Naive B cell (primary cell): Measurements from ENCODE around the gene DPP10. TPM values are rescaled to one million over a fixed set of nuclear protein-coding genes. Genes with fewer than 3 reads are reported as not detected.

Source experiments
- ATAC-seq, 2 donors: fragments of 150-1000 bp; cut with Tn5 transposase; 2 replicates each; pipeline ENCODE4 v1.10.0; 2021; ENCODE audit warnings: low read depth in 2 of 2, mild to moderate bottlenecking in 2 of 2, moderate library complexity in 2 of 2
- DNase-seq: peaks from one replicate; pipeline ENCODE4 v3.0.0; 2022
- H3K27ac Mint-ChIP-seq, 6 donors: one replicate each; pipeline ENCODE4 v1.8.0; 2020 to 2022; ENCODE audit warnings: mild to moderate bottlenecking in 6 of 6, mixed read lengths in 6 of 6, moderate library complexity in 5 of 6, inconsistent platforms in 2 of 6
- H3K27me3 Mint-ChIP-seq, 3 donors: one replicate each; pipeline ENCODE4 v1.8.0; 2021 to 2022; ENCODE audit warnings: mixed read lengths in 3 of 3, mild to moderate bottlenecking in 1 of 3
- H3K36me3 Mint-ChIP-seq, 2 donors: one replicate each; pipeline ENCODE4 v1.8.0; 2020 to 2022; ENCODE audit warnings: mixed read lengths in 2 of 2, inconsistent platforms in 1 of 2, mild to moderate bottlenecking in 1 of 2
- H3K4me1 Mint-ChIP-seq, 3 donors: one replicate each; pipeline ENCODE4 v1.8.0; 2020 to 2022; ENCODE audit warnings: mixed read lengths in 3 of 3, inconsistent platforms in 1 of 3, mild to moderate bottlenecking in 1 of 3, moderate library complexity in 1 of 3
- H3K4me3 Mint-ChIP-seq, 8 donors: one replicate each; pipeline ENCODE4 v1.8.0; 2020 to 2022; ENCODE audit warnings: mild to moderate bottlenecking in 8 of 8, mixed read lengths in 8 of 8, moderate library complexity in 8 of 8, inconsistent platforms in 2 of 8
- H3K9me3 Mint-ChIP-seq, 7 donors: one replicate each; pipeline ENCODE4 v1.8.0; 2020 to 2022; ENCODE audit warnings: mixed read lengths in 7 of 7, mild to moderate bottlenecking in 5 of 7, inconsistent platforms in 2 of 7, moderate library complexity in 1 of 7
- polyA plus RNA-seq, 6 donors: library from polyadenylated mRNA; unstranded; fragments of 300-500 nt; fragmentation: Illumina TruSeq; gene quantifications; one replicate each; pipeline ENCODE4 v1.2.3, GENCODE V29; 2021; ENCODE audit warnings: low read depth in 6 of 6

DPP10 gene
- polyA plus RNA-seq, 6 donors from 2014 or later = not detected

DNA sequence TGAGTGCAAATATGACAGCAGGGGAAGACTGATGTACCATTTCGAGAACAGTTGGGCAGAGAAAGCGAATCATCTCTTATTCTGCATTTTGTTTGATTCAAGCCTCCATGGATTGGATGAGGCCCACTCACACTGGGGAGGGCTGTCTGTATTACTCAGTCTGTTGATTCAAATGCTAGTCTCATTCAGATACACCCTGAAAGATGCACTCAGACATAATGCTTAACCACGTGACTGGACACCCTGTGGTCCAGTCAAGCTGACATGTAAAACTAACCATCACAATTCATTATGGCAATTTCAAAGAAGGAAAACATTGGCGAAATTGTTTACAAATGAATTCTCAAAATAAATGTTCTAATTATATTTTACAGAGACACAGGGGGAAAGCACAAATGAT, 1210.2 kb downstream of the DPP10 start:
- Mint-ChIP-seq H3K36me3 (no peaks in the 10 kb centered on the region), H3K27me3 (no peaks in the 10 kb centered on the region), H3K4me1 (no peaks in the 10 kb centered on the region), H3K27ac (no peak overlapping the region), H3K4me3 (no peak overlapping the region), H3K9me3 (peaks cover 1 to 9% (median 5%) of the 10 kb centered on the region in 7 donors)
- ATAC-seq = no peak
- DNase-seq = no peak

DNA sequence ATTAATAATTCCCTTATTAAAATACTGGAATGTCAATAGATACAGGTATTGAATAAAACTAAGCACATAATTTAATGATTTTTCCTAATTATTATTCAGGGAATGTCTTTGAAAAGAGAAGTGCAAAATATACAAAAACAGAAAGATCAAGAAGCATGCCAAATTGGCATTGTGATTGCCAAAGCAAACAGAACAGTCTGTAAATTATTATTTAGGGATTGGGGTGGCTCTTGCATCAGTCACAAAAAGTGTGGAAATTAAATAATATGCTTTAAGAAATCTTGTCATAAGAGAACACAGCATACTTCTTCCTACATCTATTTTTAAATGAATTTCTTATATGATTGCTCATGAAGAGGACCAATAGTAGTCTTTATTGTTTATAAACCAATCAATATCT, 1211.9 kb downstream of the DPP10 start:
- Mint-ChIP-seq H3K36me3 (no peaks in the 10 kb centered on the region), H3K4me3 (no peak overlapping the region), H3K27me3 (no peaks in the 10 kb centered on the region), H3K27ac (no peak overlapping the region), H3K4me1 (no peaks in the 10 kb centered on the region), H3K9me3 (peaks cover 0 to 6% (median 2%) of the 10 kb centered on the region in 7 donors)
- ATAC-seq (no peak), DNase-seq (no peak)

DNA sequence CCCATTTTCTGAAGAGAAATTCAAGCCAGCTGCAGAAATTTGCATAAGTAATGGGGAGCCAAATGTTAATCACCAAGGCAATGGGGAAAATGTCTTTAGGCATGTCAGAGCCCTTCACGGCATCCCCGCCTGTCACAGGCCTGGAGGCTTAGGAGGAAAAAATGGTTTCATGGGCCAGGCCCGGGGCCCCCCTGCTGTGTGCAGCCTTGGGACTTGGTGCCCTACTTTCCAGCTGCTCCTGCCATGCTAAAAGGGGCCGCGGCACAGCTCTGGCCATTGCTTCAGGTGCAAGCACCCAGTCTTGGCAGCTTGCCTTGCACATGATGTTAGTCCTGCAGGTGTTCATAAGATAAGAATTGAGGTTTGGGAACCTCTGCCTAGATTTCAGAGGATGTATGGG, 1235.7 kb downstream of the DPP10 start:
- no peak overlapping the region for H3K27ac Mint-ChIP-seq
- ATAC-seq (no peak), DNase-seq (no peak)
- no peaks in the 10 kb centered on the region for H3K27me3 Mint-ChIP-seq
- no peak overlapping the region for H3K4me3 Mint-ChIP-seq
- H3K36me3 Mint-ChIP-seq = no peaks in the 10 kb centered on the region
- peaks cover 7 to 38% (median 13%) of the 10 kb centered on the region in 7 donors for H3K9me3 Mint-ChIP-seq
- H3K4me1 Mint-ChIP-seq = no peaks in the 10 kb centered on the region

DNA sequence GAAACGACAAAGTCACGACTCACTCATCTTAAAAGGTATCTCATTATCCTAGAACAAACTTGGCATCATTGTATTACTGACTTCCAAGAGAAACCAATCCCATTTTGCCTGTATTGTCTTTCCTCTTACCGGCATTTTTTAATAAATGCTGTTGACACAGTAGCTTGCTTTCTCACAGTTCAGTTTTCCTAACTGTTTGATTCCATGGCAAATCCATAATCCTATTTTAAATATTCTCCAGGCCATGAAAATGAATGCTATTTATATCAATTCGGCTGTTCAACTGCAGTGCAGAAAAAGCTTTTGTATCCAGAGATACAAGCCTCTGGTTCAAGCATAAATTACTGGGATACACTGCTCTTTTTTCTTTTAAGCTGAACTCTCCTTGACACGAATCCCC, 1241.9 kb downstream of the DPP10 start:
- Mint-ChIP-seq H3K4me1 (no peaks in the 10 kb centered on the region), H3K4me3 (no peak overlapping the region), H3K27me3 (no peaks in the 10 kb centered on the region), H3K27ac (no peak overlapping the region), H3K9me3 (peaks cover 0 to 6% (median 4%) of the 10 kb centered on the region in 7 donors), H3K36me3 (no peaks in the 10 kb centered on the region)
- DNase-seq = no peak
- no peak for ATAC-seq

DNA sequence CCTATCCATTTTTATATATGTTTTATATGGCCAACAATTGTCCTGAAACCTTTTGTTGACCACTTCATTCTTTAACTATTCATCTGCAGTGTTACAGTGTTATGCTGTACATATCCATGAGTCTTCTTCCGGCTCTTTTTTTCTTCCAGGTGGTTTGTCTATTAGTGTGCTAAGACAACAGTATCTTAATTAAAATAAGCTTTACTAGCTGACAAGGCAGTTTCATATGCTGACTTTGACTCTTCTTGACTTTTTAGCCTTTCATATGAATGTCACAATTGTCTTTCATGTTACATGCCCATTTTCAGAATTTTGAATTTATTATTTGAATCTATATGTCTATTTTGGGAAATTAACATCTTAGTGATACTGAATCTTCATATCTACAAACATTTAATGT, 1249.0 kb downstream of the DPP10 start:
- no peak overlapping the region for H3K4me3 Mint-ChIP-seq
- peaks cover 0 to 10% (median 4%) of the 10 kb centered on the region in 7 donors for H3K9me3 Mint-ChIP-seq
- no peak for ATAC-seq
- H3K27me3 Mint-ChIP-seq = no peaks in the 10 kb centered on the region
- no peaks in the 10 kb centered on the region for H3K4me1 Mint-ChIP-seq
- no peak for DNase-seq
- no peaks in the 10 kb centered on the region for H3K36me3 Mint-ChIP-seq
- no peak overlapping the region for H3K27ac Mint-ChIP-seq

DNA sequence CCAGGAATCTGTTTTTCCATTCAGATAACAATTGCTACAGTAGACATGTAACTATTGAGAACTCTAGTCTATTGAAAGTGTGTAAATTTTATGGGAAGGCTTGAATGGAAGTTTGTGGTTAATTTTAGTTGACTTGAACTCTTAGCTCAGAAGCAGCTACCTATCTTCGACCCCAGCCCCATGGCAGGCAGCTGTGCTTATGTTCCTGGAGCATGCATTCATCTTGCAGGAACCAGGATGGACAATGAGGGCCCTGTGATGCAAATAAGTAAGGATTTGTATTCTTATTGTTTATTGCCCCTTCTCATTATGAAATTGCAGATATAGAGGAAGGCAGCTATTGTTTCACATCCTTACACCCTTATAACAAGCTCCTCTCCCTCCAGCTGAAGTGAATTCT, 1252.2 kb downstream of the DPP10 start:
- Mint-ChIP-seq H3K4me3 (no peak overlapping the region), H3K36me3 (no peaks in the 10 kb centered on the region), H3K27ac (no peak overlapping the region), H3K4me1 (no peaks in the 10 kb centered on the region), H3K27me3 (no peaks in the 10 kb centered on the region), H3K9me3 (peaks cover 0 to 10% (median 4%) of the 10 kb centered on the region in 7 donors)
- DNase-seq = no peak
- ATAC-seq = no peak

DNA sequence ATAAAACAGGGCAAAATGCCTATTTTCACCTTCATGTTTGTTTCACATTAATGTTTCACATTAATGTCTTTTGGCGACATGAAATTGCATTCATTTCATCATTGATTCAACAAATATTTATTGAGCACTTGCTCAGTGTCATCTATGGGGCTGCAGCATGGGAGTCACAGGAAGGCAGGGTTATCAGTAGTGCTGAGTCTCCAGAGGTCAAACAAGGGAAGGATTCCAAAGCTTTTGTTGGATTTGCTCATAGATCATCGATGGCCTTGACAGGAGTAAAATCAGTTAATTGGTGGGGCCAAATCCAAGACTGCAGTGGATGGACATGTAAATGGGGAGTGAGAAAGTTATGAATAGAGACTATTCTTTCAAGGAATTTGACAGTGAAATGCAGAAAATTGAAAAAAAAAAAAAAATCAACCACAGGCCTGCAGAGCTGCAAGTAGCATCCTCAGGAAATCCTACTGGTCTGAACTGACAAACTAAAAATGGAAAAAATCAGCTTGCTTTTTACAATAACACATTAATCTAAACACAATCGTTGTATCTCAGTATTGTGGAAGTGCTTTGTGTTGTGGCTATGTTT, 1290.8 kb downstream of the DPP10 start:
- Mint-ChIP-seq H3K27ac (no peak overlapping the region), H3K27me3 (no peaks in the 10 kb centered on the region), H3K9me3 (peaks cover 0 to 15% (median 4%) of the 10 kb centered on the region in 7 donors), H3K36me3 (no peaks in the 10 kb centered on the region), H3K4me1 (no peaks in the 10 kb centered on the region), H3K4me3 (no peak overlapping the region)
- ATAC-seq (no peak), DNase-seq (no peak)

DNA sequence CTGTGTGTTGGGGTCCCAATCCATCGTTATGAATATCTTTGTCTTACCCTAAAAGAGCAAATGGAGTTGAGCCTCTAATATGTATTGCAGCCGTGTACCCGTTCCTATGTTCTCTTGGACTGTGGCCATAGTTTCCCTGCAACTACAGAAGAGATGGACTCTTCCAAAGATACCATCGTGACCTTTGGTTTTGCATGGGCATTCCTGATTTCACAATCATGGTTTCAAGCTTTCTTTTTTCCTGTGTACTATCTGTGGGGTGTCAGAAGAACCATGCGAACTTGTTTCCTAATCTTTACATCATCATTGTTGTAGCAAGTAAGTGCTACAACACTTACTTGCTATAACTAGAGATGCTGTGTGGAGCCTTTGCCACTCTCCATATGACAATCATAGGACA, 1295.7 kb downstream of the DPP10 start:
- ATAC-seq (no peak), DNase-seq (no peak)
- H3K36me3 Mint-ChIP-seq = no peaks in the 10 kb centered on the region
- H3K4me3 Mint-ChIP-seq = no peak overlapping the region
- no peaks in the 10 kb centered on the region for H3K4me1 Mint-ChIP-seq
- peaks cover 0 to 7% (median 4%) of the 10 kb centered on the region in 7 donors for H3K9me3 Mint-ChIP-seq
- H3K27me3 Mint-ChIP-seq = no peaks in the 10 kb centered on the region
- no peak overlapping the region for H3K27ac Mint-ChIP-seq

DNA sequence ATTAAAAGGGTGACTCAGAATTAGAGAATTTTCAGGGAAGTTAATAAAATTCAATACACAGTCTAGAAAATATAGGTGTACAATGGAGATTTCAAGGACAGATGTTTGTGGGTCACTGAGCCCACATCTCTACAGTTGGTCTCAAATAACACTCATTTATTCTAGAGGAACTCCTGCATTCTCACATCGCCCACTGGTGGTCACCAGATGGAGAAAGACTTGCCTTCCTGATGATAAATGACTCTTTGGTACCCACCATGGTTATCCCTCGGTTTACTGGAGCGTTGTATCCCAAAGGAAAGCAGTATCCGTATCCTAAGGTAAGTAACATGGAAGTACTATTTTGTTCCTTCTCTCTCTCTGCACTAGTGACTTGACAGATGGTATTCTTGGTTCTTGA, 1297.1 kb downstream of the DPP10 start:
- Mint-ChIP-seq H3K9me3 (peaks cover 0 to 7% (median 2%) of the 10 kb centered on the region in 7 donors), H3K27me3 (no peaks in the 10 kb centered on the region), H3K36me3 (no peaks in the 10 kb centered on the region), H3K4me3 (no peak overlapping the region), H3K27ac (no peak overlapping the region), H3K4me1 (no peaks in the 10 kb centered on the region)
- ATAC-seq = no peak
- DNase-seq = no peak

DNA sequence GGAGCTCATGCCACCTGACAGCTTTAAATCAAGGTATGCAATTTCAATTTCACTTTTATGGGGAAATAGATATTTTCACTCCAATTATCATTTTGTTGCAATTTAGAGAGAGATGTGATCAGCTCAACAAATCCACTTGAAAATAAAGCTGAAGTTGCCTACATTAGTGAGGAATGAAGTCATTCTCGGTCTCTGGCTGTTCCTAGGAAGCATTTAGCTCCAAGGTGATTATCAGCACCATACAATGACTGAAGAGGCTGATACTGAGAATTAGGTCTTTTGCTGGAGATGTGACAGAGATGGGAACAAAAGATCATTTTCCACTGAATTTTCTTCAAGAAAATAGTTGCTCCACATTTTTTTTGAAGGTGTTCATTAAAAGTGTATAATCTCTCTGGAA, 1303.7 kb downstream of the DPP10 start:
- no peak for ATAC-seq
- Mint-ChIP-seq H3K4me3 (no peak overlapping the region), H3K27ac (no peak overlapping the region), H3K9me3 (peaks cover 0 to 5% (median 2%) of the 10 kb centered on the region in 7 donors), H3K36me3 (no peaks in the 10 kb centered on the region), H3K4me1 (no peaks in the 10 kb centered on the region), H3K27me3 (no peaks in the 10 kb centered on the region)
- no peak for DNase-seq

DNA sequence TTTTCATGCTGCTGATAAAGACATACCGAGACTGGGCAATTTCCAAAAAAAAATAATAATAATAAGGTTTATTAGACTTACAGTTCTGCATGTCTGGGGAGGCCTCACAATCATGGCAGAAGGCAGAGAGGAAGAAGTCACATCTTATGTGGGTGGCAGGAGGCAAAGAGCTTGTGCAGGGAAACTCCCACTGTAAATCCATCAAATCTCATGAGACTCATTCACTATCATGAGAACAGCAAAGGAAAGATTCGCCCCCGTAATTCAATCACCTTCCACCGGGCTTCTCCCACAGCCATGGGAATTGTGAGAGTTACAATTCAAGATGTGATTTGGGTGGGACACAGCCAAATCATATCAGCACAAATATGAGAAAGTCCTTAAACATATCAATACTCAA, 1314.8 kb downstream of the DPP10 start:
- Mint-ChIP-seq H3K9me3 (peaks cover 0 to 6% (median 0%) of the 10 kb centered on the region in 7 donors), H3K4me3 (no peak overlapping the region), H3K27me3 (no peaks in the 10 kb centered on the region), H3K36me3 (no peaks in the 10 kb centered on the region), H3K27ac (no peak overlapping the region), H3K4me1 (no peaks in the 10 kb centered on the region)
- no peak for DNase-seq
- ATAC-seq = no peak

DNA sequence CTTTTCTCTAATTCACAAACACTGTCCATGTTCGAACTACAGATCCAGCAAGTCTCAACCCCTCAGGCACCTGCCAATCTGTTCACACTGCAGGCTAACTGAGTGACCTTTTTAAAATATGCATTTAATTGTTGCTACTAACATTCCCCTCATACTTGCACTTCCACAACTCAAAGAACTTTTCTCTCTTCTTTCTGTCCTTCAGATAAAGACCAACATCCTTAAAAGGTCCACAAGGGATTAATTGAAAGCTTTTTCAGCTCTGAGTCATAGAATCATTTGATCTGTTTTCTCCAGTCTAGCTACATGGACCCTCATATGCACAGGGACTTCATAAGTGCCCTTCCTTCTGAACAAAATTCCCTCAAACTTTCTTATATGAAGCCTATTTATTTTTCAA, 1321.2 kb downstream of the DPP10 start:
- peaks cover 0 to 5% (median 0%) of the 10 kb centered on the region in 7 donors for H3K9me3 Mint-ChIP-seq
- no peaks in the 10 kb centered on the region for H3K36me3 Mint-ChIP-seq
- H3K4me3 Mint-ChIP-seq = no peak overlapping the region
- H3K27ac Mint-ChIP-seq = no peak overlapping the region
- no peak for ATAC-seq
- no peaks in the 10 kb centered on the region for H3K4me1 Mint-ChIP-seq
- H3K27me3 Mint-ChIP-seq = no peaks in the 10 kb centered on the region
- DNase-seq = no peak

DNA sequence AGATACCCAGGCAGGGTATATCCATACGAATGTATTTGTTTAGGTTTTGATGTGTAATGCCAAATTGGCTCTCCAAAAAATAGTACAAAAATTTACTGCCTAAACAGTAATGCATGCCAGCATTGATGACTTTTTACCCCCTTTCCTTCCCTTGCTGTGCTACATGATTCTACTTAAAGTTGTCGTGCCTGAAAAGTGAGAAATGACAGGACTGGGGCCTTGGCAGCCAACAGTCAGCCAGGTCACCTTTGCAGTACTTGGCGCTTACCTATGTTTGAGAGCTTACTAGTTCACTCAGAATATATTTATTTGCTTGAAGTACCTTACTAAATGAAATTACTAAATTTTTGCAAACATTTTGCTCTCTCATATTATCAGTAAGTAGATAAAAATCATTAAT, 1329.1 kb downstream of the DPP10 start:
- Mint-ChIP-seq H3K27ac (no peak overlapping the region), H3K4me3 (no peak overlapping the region), H3K36me3 (no peaks in the 10 kb centered on the region), H3K27me3 (no peaks in the 10 kb centered on the region), H3K4me1 (no peaks in the 10 kb centered on the region), H3K9me3 (peaks cover 0 to 4% (median under 1%) of the 10 kb centered on the region in 7 donors)
- DNase-seq (no peak), ATAC-seq (no peak)

DNA sequence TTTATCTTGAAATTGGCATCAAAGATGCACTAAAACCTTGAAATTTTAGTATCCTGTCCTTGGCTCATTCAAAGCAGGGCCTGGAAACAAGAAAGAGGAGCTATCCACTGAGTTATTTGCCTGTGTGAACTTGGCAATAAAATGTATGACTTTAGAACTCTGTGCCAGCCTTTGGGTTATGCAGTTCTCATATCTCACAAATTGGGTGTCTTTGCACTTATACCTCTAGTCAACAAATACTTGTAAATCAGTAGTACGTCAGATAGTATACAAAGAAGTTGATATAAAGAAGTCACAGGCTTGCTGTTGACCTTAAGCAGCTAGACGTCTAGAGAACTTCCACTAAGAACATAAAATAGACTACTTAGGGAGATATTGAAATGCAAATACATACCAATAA, 1331.9 kb downstream of the DPP10 start:
- no peaks in the 10 kb centered on the region for H3K36me3 Mint-ChIP-seq
- H3K9me3 Mint-ChIP-seq = peaks cover 0 to 7% (median 2%) of the 10 kb centered on the region in 7 donors
- H3K27ac Mint-ChIP-seq = no peak overlapping the region
- ATAC-seq = no peak
- no peaks in the 10 kb centered on the region for H3K27me3 Mint-ChIP-seq
- H3K4me3 Mint-ChIP-seq = no peak overlapping the region
- DNase-seq = no peak
- H3K4me1 Mint-ChIP-seq = no peaks in the 10 kb centered on the region

DNA sequence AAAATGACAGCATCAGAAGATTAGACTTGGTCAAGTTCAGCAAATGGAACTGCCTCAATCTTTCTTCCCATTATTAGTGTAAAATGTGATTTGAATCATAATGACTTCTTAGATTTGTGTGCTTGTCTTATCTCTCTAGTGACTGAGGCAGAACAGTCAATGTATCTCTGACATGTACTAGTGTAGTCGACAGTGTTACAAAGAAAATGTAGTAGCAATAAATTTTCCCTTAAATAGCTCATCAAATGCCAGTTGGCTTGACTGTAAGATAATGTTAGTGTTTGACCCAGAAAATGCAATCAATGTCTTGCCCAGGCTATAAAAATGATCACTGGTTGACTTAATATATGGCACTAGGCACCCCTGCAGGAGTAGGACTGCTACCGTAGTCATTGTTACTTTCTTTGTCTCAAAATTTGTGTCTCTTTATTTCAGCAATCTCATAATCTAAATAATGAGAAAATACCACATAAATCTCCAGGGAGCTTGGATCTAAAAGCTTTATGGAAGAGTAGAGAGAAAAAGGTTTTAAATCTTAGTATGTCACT, 1336.7 kb downstream of the DPP10 start:
- Mint-ChIP-seq H3K36me3 (no peaks in the 10 kb centered on the region), H3K27me3 (no peaks in the 10 kb centered on the region), H3K4me3 (no peak overlapping the region), H3K9me3 (peaks cover 0 to 7% (median 0%) of the 10 kb centered on the region in 7 donors), H3K4me1 (no peaks in the 10 kb centered on the region), H3K27ac (no peak overlapping the region)
- no peak for DNase-seq
- no peak for ATAC-seq
